ENCODE results near the gene SBSN.

SBSN gene

DNA sequence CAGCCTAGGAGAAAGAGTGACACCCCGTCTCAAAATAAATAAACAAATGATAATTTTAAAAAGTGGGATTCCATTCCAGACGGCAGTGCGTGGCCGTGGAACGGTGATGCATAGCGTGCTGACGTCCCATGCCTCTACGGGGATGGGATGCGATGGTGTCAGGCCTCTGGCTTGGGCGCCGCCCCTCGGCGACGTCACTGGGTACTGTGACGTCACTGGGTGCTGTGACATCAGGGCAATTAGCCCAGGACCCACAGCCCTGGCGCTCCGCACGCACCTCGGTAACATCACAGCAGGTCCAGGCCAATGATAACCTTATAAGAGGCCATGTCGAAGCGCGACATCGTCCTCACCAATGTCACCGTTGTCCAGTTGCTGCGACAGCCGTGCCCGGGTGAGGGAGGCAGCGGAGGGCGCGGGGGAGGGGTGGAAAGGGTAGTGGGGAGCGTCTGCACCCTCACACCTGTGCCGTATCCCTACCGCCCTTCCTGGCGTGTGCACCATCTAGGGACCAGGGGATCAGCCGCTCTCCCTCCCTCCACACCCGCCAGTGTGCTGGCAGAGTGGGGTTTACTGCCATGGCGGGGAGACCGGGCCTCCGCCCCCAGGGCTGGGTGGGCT, 5.2 kb upstream of the SBSN start, which contains the start of gene GAPDHS:
TSS of gene GAPDHS (plus strand) at position 256 of the 621 bp plus-strand sequence. CDS start at position 328, 72 bp downstream.
- H3K4me3 ChIP-seq (ENCODE audit: low read length), result no peak within 1 kb of the TSS
- TF ChIP-seq ZNF274 (IDR thresholded peaks at IDR 0.05; ENCODE audit: low read depth, low read length), result no peak

DNA sequence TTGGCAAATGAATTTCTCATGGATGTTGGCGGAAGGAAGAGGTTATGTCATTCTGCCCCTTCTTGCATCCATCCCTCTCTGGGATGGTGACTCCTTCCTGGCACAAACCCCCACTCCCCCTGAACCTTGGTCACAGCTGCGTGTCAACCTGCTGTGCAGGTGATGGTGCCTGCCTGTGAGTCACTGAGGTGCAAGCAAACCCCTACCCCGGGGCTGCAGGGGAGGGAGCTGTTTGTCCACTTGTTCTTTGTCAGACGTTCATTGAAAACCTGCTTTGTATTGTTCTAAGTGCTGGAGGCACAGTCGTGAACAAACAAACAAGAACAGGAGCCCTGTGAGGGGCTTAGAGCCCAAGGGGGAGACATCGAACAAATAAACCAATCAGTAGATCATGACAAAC, 3.2 kb upstream of the SBSN start:
- H3K4me3 ChIP-seq (ENCODE audit: low read length), result no peak overlapping the region
- TF ChIP-seq ZNF274 (IDR thresholded peaks at IDR 0.05; ENCODE audit: low read depth, low read length), result no peak

DNA sequence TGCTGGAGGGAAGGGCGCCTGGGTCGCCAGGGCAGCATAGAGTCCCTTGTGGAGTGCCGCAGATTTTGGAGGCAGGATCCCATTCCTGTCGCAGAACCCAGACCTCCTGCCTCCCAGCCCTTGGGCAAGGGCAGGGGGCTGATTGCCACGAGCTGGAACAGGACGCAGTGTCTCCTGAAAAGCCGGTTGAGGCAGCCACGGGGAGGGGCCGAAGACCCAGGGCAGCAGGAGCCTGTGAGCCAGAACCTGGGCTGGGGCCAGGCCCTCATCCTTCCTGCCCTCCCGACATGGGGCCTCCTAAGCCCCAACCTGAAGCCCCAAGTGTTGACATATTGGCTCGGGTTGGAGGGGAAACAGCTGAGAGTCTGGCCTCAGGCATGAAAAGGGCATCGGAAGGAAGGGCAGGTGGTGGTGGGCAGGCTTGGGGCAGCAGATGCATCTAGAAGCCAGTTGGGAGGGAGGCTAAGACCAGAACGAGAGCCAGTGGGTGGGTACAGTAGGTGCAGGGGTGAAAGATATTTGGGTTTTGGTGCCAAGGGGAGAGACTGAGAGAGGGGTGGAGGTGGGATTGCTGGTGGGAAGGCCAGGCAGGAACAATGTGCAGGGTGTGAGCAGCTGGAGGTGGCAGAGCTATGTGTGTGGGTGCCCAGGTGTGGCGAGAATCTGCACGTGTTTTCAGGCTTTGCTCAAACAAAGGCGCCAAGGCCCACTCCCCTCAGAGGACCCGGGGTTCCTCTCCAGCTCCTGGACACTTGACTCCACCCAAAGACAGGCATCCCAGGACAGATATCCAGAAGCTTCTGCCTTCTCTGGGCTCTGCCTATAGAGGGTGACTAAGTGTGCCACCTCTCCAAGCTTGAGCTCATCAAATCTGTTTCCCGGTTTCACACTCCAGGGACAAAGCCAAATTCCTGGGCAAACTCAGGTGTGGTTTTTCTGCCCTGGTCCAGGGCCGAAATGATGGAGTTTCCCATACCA, 1.4 kb upstream of the SBSN start:
- H3K4me3 ChIP-seq (ENCODE audit: low read length), result no peak overlapping the region
- TF ChIP-seq ZNF274 (IDR thresholded peaks at IDR 0.05; ENCODE audit: low read depth, low read length), result no peak

DNA sequence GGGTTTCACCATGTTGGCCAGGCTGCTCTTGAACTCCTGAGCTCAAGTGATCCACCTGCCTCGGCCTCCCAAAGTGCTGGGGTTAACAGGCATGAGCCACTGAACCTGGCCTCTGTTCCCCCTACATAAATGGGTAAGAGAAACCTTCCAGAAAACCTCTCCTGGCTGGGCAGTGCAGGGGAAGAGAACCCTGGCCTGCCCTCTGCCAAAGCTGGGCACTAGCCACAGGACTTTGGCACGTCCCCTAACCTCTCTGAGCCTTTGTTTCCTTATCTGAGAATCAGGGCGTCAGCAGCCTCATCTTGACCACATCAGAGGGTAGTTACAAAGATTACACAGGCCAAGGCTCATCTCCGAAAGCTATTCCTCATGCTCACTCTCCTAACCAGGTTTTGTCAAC, 2.2 kb downstream of the SBSN start:
- no peak for TF ChIP-seq ZNF274 (IDR thresholded peaks at IDR 0.05; ENCODE audit: low read depth, low read length)
- no peak overlapping the region for H3K4me3 ChIP-seq (ENCODE audit: low read length)

GRCh38 chr19:35524181-35524837, 3.8 kb downstream of the SBSN start:
- no peak overlapping the region for H3K4me3 ChIP-seq (ENCODE audit: low read length)

DNA sequence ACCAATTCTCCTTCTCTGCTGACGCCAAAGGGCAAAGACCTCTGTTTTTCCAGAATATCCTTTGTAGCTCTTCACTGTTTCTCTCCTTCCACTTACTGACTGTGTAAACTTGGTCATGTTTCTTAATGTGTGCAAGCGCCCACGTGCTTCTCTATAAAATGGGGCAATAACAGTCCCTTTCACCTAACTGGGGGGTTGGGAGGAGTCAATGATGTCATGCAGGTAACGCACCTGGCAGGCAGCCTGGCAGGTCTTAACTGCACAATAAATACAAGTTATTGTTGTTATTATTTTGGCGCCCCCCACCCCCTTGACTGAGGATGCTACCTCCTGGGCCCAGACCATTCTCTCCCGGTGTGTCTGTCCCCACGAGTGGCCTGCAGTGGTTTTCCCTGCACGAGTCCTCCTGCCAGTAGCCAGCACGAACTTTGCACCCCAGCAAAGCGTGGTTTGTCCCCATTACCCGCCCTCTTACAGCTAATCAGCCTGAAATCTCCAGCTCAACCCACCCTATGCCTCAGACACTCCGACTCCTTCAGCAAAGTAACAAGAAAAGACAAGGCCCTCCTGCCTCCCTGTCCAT, 5.3 kb downstream of the SBSN start:
- no peak for TF ChIP-seq ZNF274 (IDR thresholded peaks at IDR 0.05; ENCODE audit: low read depth, low read length)
- H3K4me3 ChIP-seq (ENCODE audit: low read length), result no peak overlapping the region

More at GRCh38 chr19:35524181-35524837, 3.8 kb downstream of the SBSN start:
- TF ChIP-seq ZNF274 (IDR thresholded peaks at IDR 0.05; ENCODE audit: low read depth, low read length), result no peak

DNA sequence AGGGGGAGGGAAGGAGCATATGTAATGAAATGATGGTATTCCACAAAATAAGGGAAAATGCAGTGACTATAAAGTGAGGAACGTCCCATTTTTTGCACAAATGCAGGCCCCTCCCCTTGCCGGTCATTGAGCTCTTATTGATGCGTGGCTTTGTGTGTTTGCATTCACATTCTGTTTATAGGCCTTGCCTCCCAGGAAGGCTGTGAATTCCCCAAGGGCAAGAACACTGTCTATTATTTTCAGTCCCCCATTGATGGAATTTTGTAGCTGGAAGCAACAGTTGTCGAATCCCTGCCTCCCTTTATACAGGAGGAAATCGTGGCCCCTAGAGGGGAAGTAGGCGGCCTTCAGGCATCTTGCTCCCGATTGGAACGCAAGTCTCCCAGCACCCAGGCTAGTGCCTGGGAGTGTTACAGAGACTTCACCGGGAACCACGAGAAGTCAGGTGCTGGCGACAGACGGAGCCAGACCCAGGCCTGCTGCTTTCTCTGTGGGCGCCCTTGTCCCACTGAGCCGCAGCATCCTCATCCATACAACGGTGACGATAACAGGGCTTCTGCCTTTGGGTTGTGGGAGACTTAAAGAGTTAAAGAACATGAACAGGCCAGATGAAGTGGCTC, 6.9 kb downstream of the SBSN start:
- TF ChIP-seq ZNF274 (IDR thresholded peaks at IDR 0.05; ENCODE audit: low read depth, low read length), result no peak
- no peak overlapping the region for H3K4me3 ChIP-seq (ENCODE audit: low read length)

DNA sequence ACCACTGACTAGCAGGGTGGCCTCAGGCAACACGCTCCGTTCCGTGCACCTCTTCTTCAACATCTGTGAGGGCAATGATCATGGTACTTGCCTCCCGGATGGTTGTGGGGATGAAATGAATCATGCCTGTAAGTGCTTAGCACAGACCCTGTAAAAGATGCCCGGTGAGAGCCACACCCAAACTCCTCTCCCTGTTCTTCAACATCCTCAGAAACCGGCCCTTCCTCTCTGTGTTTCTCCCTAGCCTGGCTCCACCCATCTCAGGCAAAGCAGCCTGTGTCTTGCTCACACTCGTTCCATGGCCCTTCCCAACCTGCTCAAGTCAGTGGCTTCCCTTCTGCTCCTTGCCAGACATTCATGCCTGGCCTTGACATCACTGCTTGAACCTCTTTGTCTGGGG, 8.8 kb downstream of the SBSN start:
- no peak overlapping the region for H3K4me3 ChIP-seq (ENCODE audit: low read length)
- no peak for TF ChIP-seq ZNF274 (IDR thresholded peaks at IDR 0.05; ENCODE audit: low read depth, low read length)

- no peak for TF ChIP-seq ZNF274 (IDR thresholded peaks at IDR 0.05; ENCODE audit: low read depth, low read length)
Measured at GRCh38 chr19:35518313-35518712, 9.8 kb downstream of the SBSN start.

GRCh38 chr19:35517342-35517741, 10.8 kb downstream of the SBSN start:
- no peak overlapping the region for H3K4me3 ChIP-seq (ENCODE audit: low read length)
- no peak for TF ChIP-seq ZNF274 (IDR thresholded peaks at IDR 0.05; ENCODE audit: low read depth, low read length)

More at GRCh38 chr19:35518313-35518712, 9.8 kb downstream of the SBSN start:
- H3K4me3 ChIP-seq (ENCODE audit: low read length), result no peak overlapping the region

DNA sequence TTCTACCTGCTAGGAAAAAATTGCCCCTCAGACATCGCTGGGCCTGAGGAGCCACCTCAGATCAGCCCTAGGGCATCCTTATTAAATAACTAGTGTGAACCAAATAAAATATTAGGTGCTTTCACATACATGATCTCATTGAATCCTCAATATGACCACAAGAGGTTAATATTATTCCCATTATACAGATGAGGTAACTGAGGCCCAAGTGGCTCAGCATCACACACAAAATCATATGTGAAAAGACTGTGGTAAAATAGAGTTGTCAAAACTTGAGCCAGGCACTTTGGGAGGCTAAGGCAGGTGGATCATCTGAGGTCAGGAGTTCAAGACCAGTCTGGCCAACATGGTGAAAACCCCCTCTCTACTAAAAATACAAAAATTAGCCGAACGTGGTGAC, 11.8 kb downstream of the SBSN start:
- H3K4me3 ChIP-seq (ENCODE audit: low read length), result no peak overlapping the region
- no peak for TF ChIP-seq ZNF274 (IDR thresholded peaks at IDR 0.05; ENCODE audit: low read depth, low read length)

GRCh38 chr19:35514282-35514809, 13.8 kb downstream of the SBSN start:
- no peak for TF ChIP-seq ZNF274 (IDR thresholded peaks at IDR 0.05; ENCODE audit: low read depth, low read length)
- no peak overlapping the region for H3K4me3 ChIP-seq (ENCODE audit: low read length)

DNA sequence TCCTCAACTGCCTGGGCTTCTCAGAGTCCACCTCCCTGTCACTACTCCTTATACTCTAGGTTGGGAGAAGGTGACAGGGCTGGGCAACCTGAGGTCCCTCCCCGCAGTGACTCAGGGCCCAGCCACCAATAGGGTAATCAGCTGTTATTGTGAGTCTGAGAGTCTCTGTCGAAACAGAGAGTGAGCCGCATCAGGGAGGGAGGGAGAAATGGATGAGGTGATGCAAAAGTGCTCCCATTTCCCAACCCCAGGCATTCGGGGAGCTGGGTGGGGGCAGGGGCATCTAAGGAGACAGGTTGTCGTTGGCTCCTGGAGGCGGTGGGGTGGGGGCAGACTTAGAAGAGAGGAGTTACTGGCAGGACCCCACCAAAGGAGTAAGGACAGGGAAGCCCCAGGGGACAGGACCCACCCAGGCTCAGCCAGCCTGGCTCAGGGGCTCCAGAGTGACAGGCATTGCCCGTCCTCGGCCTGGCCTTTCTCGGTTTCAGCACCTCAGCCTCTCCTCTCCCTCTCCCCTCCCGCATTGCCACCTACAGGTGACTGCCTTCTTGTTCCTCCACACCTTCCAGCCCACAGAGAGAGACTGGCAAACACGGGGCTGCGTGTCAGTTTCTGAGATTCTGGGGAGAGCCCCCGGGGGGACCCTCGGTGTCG, 14.4 kb downstream of the SBSN start, which contains the start of gene DMKN:
TSS of gene DMKN (minus strand) at position 22 of the 654 bp plus-strand sequence. CDS start 174 bp downstream, outside the sequence.
- TF ChIP-seq ZNF274 (IDR thresholded peaks at IDR 0.05; ENCODE audit: low read depth, low read length), result no peak
- H3K4me3 ChIP-seq (ENCODE audit: low read length), result no peak within 1 kb of the TSS

Data from GM08714 (cell line).